Choroid plexus epithelial cell (primary cell): Measurements from ENCODE around the gene MAP3K7CL.
A peak's percentile ranks its signal among the peaks of the same experiment; 100 is the strongest.

ENCODE experiments used
- DNase-seq: peaks from one replicate; pipeline ENCODE4 v3.0.0-alpha.2; 2010; ENCODE audit warnings: low read depth
- H3K4me3 ChIP-seq: 2 replicates; pipeline ENCODE4 v1.5.1; 2011; ENCODE audit warnings: low read depth, mild to moderate bottlenecking, control low read depth, low read length, moderate library complexity
- CTCF ChIP-seq: conservative IDR thresholded peaks from 2 replicates; pipeline ENCODE4 v1.5.1; 2011; ENCODE audit warnings: low read depth, mild to moderate bottlenecking, control low read depth, inconsistent platforms, low read length, moderate library complexity

MAP3K7CL gene

GRCh38 chr21:29190923-29191331 is 60.5 kb downstream of the MAP3K7CL start:
- no peak for TF ChIP-seq CTCF
- peak; percentile 95 for DNase-seq
- H3K4me3 ChIP-seq = no peak overlapping the region

GRCh38 chr21:29193072-29193471 is 62.6 kb downstream of the MAP3K7CL start:
- no peak overlapping the region for H3K4me3 ChIP-seq
- DNase-seq = no peak
- TF ChIP-seq CTCF = no peak

GRCh38 chr21:29193901-29194300 is 63.5 kb downstream of the MAP3K7CL start:
- no peak overlapping the region for H3K4me3 ChIP-seq
- peak; percentile 30 for DNase-seq
- TF ChIP-seq CTCF = no peak

- no peak overlapping the region for H3K4me3 ChIP-seq
- peak; percentile 35 for DNase-seq
- no peak for TF ChIP-seq CTCF
Measured at GRCh38 chr21:29194342-29194741, 63.9 kb downstream of the MAP3K7CL start.

GRCh38 chr21:29194847-29195246 is 64.4 kb downstream of the MAP3K7CL start:
- peak; percentile 82 for DNase-seq
- H3K4me3 ChIP-seq = no peak overlapping the region
- no peak for TF ChIP-seq CTCF

- DNase-seq = peak; percentile 98
- peak; percentile 67 for TF ChIP-seq CTCF
- peak overlapping the region; percentile 7 for H3K4me3 ChIP-seq
Measured at GRCh38 chr21:29195981-29196669, 65.7 kb downstream of the MAP3K7CL start.

- H3K4me3 ChIP-seq = no peak overlapping the region
- no peak for TF ChIP-seq CTCF
- peak; percentile 54 for DNase-seq
Measured at GRCh38 chr21:29196670-29197191, 66.3 kb downstream of the MAP3K7CL start.
